DND-41 (cell line): ENCODE measurements around the gene PRC1.

Source experiments
- CTCF ChIP-seq: IDR thresholded peaks from 2 replicates; pipeline ENCODE4 v1.5.1; 2012; ENCODE audit warnings: borderline replicate concordance, low read length, moderate library complexity, mild to moderate bottlenecking; ENCODE audit not compliant: poor library complexity, severe bottlenecking; ENCODE audit errors: extremely low read depth
- EZH2 ChIP-seq: IDR thresholded peaks from 3 replicates; pipeline ENCODE4 v1.6.1; 2012; ENCODE audit warnings: borderline replicate concordance, low read depth, mild to moderate bottlenecking, moderate library complexity, low read length, inconsistent platforms; ENCODE audit not compliant: severe bottlenecking

GRCh38 chr15:91040856-91041255 lies 46.5 kb upstream of the PRC1 start:
- TF ChIP-seq CTCF (no peak), EZH2 (no peak)
